ENCODE data around the gene SEZ6.
"Not testable (repeated sequence)": the region's sequence is repeated elsewhere in the genome, so short reads cannot be mapped to it uniquely, and the experiment has no call there.

Gene SEZ6

DNA sequence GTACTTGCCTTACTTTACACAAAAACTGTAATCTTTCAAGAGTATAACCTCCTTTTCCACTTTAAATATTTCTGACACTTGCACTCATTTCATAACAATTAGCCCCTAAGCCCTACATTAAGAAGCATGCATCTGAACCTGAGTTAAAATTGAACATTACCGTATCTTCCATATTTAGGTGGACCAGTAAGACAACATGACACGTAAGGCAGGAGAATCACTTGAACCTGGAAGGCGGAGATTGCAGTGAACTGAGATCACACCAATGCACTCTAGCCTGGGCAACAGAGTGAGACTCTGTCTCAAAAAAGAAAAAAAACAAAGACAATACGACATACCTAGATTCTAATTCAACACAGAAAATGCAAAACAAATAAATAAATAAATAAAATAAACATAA lies 61.5 kb downstream of the SEZ6 start:
- Histone ChIP-seq H3K27ac (ENCODE audit: low read depth, low read length) (peak overlapping the region; percentile 88; the same call in 1 of the 2 replicates), H2AFZ (ENCODE audit: low read length, unreplicated experiment) (no peak overlapping the region), H3K4me3 (ENCODE audit: low read depth, low read length) (no peak overlapping the region), H3K36me3 (ENCODE audit: insufficient read depth, low read length) (peaks cover 9% of the 10 kb centered on the region; the same call in 1 of the 2 replicates), H3K27me3 (ENCODE audit: insufficient read depth, low read length) (no peaks in the 10 kb centered on the region), H3K79me2 (ENCODE audit: control insufficient read depth, insufficient read depth, low read length, unreplicated experiment) (peaks cover 96% of the 10 kb centered on the region), H3K4me1 (ENCODE audit: control insufficient read depth, insufficient read depth, low read length, unreplicated experiment) (peaks cover 36% of the 10 kb centered on the region)

DNA sequence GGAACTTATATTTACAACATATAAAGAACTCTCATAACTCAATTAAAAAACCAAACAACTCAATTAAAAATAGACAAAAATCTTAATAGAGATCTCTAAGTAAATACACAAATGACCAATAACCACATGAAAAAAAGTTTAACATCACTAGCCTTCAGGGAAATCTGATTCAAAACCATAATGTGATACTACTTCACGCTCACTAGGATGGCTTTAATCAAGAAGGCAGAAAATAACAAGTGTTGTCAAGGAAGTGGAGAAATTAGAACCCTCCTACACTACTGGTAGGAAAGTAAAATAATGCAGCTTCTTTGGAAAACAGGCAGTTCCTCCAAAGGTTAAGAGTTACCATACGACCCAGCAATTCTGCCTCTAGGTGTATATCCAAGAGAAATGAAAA lies 62.9 kb downstream of the SEZ6 start:
- Histone ChIP-seq H3K27ac (ENCODE audit: low read depth, low read length) (no peak overlapping the region), H3K4me1 (ENCODE audit: control insufficient read depth, insufficient read depth, low read length, unreplicated experiment) (peaks cover 39% of the 10 kb centered on the region), H3K36me3 (ENCODE audit: insufficient read depth, low read length) (peaks cover 9% of the 10 kb centered on the region; the same call in 1 of the 2 replicates)

DNA sequence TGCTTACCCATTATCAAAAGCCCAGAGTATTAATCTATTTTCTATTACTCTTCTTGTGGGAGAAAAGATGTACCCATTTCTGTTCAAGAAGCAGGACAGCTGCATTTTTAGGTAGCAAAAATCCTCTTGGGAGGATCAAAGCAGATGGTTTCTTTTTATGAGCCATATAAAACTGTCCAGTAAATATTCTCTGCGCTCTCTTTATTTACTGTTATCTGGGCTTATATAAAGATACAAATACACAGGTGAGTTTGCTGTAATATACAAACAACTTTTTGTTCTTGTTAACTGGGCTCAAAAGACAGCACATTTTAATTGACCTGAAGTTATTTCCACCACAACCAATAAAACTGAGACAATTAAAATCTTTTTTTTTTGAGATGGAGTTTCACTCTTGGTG lies 64.6 kb downstream of the SEZ6 start:
- Histone ChIP-seq H3K27me3 (ENCODE audit: insufficient read depth, low read length) (no peaks in the 10 kb centered on the region), H3K4me1 (ENCODE audit: control insufficient read depth, insufficient read depth, low read length, unreplicated experiment) (peaks cover 33% of the 10 kb centered on the region), H3K79me2 (ENCODE audit: control insufficient read depth, insufficient read depth, low read length, unreplicated experiment) (peaks cover 94% of the 10 kb centered on the region), H3K4me3 (ENCODE audit: low read depth, low read length) (no peak overlapping the region), H3K36me3 (ENCODE audit: insufficient read depth, low read length) (peaks cover 9% of the 10 kb centered on the region; the same call in 1 of the 2 replicates), H3K27ac (ENCODE audit: low read depth, low read length) (no peak overlapping the region), H2AFZ (ENCODE audit: low read length, unreplicated experiment) (no peak overlapping the region)

More for the DNA sequence above, 62.9 kb downstream of the SEZ6 start:
- Histone ChIP-seq H3K27me3 (ENCODE audit: insufficient read depth, low read length) (no peaks in the 10 kb centered on the region), H3K79me2 (ENCODE audit: control insufficient read depth, insufficient read depth, low read length, unreplicated experiment) (peaks cover 96% of the 10 kb centered on the region), H3K4me3 (ENCODE audit: low read depth, low read length) (no peak overlapping the region), H2AFZ (ENCODE audit: low read length, unreplicated experiment) (no peak overlapping the region)

- Histone ChIP-seq H3K79me2 (ENCODE audit: control insufficient read depth, insufficient read depth, low read length, unreplicated experiment) (peaks cover 94% of the 10 kb centered on the region), H3K27me3 (ENCODE audit: insufficient read depth, low read length) (no peaks in the 10 kb centered on the region), H2AFZ (ENCODE audit: low read length, unreplicated experiment) (no peak overlapping the region), H3K4me3 (ENCODE audit: low read depth, low read length) (no peak overlapping the region), H3K4me1 (ENCODE audit: control insufficient read depth, insufficient read depth, low read length, unreplicated experiment) (peaks cover 27% of the 10 kb centered on the region), H3K36me3 (ENCODE audit: insufficient read depth, low read length) (peaks cover 14% of the 10 kb centered on the region), H3K27ac (ENCODE audit: low read depth, low read length) (no peak overlapping the region)
Observed at GRCh38 chr17:28940675-28941074, 65.2 kb downstream of the SEZ6 start.

DNA sequence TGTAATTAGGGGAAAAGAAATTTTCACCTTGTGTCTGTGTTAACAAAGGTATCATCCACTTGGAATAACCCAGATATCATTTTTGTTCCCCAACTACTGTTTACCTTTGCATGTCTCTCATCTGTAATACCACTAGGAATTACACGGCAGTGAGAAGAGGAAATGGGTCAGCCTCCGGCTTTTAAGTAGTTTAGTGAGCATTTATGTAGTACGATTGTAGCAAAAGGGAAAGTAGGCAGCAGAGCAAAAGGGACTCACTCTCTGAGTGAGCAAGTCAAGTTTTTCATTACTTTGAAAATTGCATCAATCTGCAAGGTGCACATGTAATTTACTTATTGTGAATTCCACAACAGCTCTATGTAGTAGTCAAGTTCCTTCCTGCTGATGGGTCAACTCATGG lies 65.7 kb downstream of the SEZ6 start:
- Histone ChIP-seq H2AFZ (ENCODE audit: low read length, unreplicated experiment) (no peak overlapping the region), H3K27ac (ENCODE audit: low read depth, low read length) (no peak overlapping the region), H3K36me3 (ENCODE audit: insufficient read depth, low read length) (peaks cover 16% of the 10 kb centered on the region), H3K4me1 (ENCODE audit: control insufficient read depth, insufficient read depth, low read length, unreplicated experiment) (peaks cover 22% of the 10 kb centered on the region), H3K4me3 (ENCODE audit: low read depth, low read length) (no peak overlapping the region), H3K79me2 (ENCODE audit: control insufficient read depth, insufficient read depth, low read length, unreplicated experiment) (peaks cover 91% of the 10 kb centered on the region), H3K27me3 (ENCODE audit: insufficient read depth, low read length) (no peaks in the 10 kb centered on the region)

DNA sequence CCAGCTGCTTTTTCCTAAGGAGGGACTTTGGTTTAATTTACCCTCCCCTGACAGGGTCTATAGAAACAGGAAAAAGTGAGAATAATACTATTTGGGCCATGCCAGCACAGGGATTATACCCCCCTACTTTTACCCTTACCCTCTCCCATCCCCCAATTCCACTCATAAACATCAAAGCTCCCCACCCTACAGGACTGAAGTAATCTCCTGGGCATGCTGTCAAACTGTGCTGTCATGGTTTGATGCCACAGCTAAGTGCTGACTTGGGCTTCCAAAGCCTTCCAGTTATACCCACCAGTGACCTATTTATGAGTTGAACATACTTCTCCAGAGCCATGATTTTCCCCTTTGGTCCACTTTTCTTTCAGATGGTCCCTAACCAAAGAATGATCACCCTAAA lies 67.3 kb downstream of the SEZ6 start:
- Histone ChIP-seq H3K36me3 (ENCODE audit: insufficient read depth, low read length) (peaks cover 13% of the 10 kb centered on the region), H3K27me3 (ENCODE audit: insufficient read depth, low read length) (no peaks in the 10 kb centered on the region), H3K4me1 (ENCODE audit: control insufficient read depth, insufficient read depth, low read length, unreplicated experiment) (peaks cover 18% of the 10 kb centered on the region), H3K79me2 (ENCODE audit: control insufficient read depth, insufficient read depth, low read length, unreplicated experiment) (peaks cover 89% of the 10 kb centered on the region), H3K4me3 (ENCODE audit: low read depth, low read length) (no peak overlapping the region), H2AFZ (ENCODE audit: low read length, unreplicated experiment) (no peak overlapping the region), H3K27ac (ENCODE audit: low read depth, low read length) (no peak overlapping the region)

- Histone ChIP-seq H3K27ac (ENCODE audit: low read depth, low read length) (peak overlapping the region; percentile 20; the same call in 1 of the 2 replicates), H3K4me1 (ENCODE audit: control insufficient read depth, insufficient read depth, low read length, unreplicated experiment) (peaks cover 18% of the 10 kb centered on the region), H3K27me3 (ENCODE audit: insufficient read depth, low read length) (no peaks in the 10 kb centered on the region), H3K79me2 (ENCODE audit: control insufficient read depth, insufficient read depth, low read length, unreplicated experiment) (peaks cover 92% of the 10 kb centered on the region), H3K4me3 (ENCODE audit: low read depth, low read length) (no peak overlapping the region), H2AFZ (ENCODE audit: low read length, unreplicated experiment) (no peak overlapping the region), H3K36me3 (ENCODE audit: insufficient read depth, low read length) (peaks cover 19% of the 10 kb centered on the region)
Observed at GRCh38 chr17:28937044-28937729, 68.6 kb downstream of the SEZ6 start.

- no peaks in the 10 kb centered on the region for H3K27me3 ChIP-seq (ENCODE audit: insufficient read depth, low read length)
- peaks cover 92% of the 10 kb centered on the region for H3K79me2 ChIP-seq (ENCODE audit: control insufficient read depth, insufficient read depth, low read length, unreplicated experiment)
- H3K4me1 ChIP-seq (ENCODE audit: control insufficient read depth, insufficient read depth, low read length, unreplicated experiment), result peaks cover 18% of the 10 kb centered on the region
- H2AFZ ChIP-seq (ENCODE audit: low read length, unreplicated experiment), result no peak overlapping the region
- peaks cover 19% of the 10 kb centered on the region for H3K36me3 ChIP-seq (ENCODE audit: insufficient read depth, low read length)
- no peak overlapping the region for H3K4me3 ChIP-seq (ENCODE audit: low read depth, low read length)
- no peak overlapping the region for H3K27ac ChIP-seq (ENCODE audit: low read depth, low read length)
Observed at GRCh38 chr17:28935744-28936460, 69.9 kb downstream of the SEZ6 start.

- not testable (repeated sequence) for H3K27me3 ChIP-seq (ENCODE audit: insufficient read depth, low read length); H2AFZ ChIP-seq (ENCODE audit: low read length, unreplicated experiment); H3K27ac ChIP-seq (ENCODE audit: low read depth, low read length); H3K4me3 ChIP-seq (ENCODE audit: low read depth, low read length)
- peaks cover 29% of the 10 kb centered on the region for H3K36me3 ChIP-seq (ENCODE audit: insufficient read depth, low read length)
- H3K79me2 ChIP-seq (ENCODE audit: control insufficient read depth, insufficient read depth, low read length, unreplicated experiment), result peaks cover 92% of the 10 kb centered on the region
- H3K4me1 ChIP-seq (ENCODE audit: control insufficient read depth, insufficient read depth, low read length, unreplicated experiment), result peaks cover 18% of the 10 kb centered on the region
Observed at GRCh38 chr17:28934508-28934907, 71.3 kb downstream of the SEZ6 start.

DNA sequence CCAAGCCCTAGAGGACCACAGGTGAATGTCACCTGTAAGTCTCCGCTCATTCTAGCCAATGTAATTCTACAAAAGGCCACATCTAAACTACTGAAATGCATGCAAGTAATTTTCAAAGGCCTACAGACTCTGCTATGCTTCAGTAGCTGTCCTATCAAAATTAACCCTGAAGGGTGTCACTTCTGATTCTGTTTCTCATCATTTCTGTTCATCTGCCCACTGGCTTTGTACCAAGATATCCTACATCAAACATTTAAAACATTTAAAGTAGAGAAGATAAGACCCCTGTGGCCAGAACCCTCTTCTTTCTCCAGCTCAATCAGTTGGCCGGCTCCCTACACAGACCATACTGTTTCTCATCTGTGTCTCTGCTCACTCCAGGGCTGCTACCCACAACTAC lies 76.0 kb downstream of the SEZ6 start:
- peaks cover 69% of the 10 kb centered on the region for H3K79me2 ChIP-seq (ENCODE audit: control insufficient read depth, insufficient read depth, low read length, unreplicated experiment)
- no peak overlapping the region for H2AFZ ChIP-seq (ENCODE audit: low read length, unreplicated experiment)
- H3K27me3 ChIP-seq (ENCODE audit: insufficient read depth, low read length), result no peaks in the 10 kb centered on the region
- H3K27ac ChIP-seq (ENCODE audit: low read depth, low read length), result no peak overlapping the region
- peaks cover 27% of the 10 kb centered on the region for H3K4me1 ChIP-seq (ENCODE audit: control insufficient read depth, insufficient read depth, low read length, unreplicated experiment)
- no peak overlapping the region for H3K4me3 ChIP-seq (ENCODE audit: low read depth, low read length)
- H3K36me3 ChIP-seq (ENCODE audit: insufficient read depth, low read length), result peaks cover 33% of the 10 kb centered on the region

DNA sequence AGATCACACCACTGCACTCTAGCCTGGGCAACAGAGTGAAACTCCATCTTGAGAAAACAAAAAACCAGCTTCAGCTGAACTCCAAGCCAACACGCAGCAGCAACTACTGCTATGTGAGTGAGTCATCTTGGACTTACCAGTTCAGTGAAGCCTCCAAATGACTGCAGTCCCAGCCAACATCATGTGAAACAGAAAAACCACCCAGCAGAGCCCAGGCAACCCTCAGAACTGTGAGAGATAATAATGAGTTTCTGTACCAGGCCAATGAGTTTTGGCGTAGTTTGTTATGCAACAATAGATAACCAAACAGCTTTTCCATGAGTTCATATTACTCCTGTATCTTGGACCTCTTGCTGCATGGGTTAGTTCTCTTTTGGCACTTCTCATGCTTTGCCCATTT lies 77.8 kb downstream of the SEZ6 start:
- Histone ChIP-seq H3K27ac (ENCODE audit: low read depth, low read length) (no peak overlapping the region), H3K27me3 (ENCODE audit: insufficient read depth, low read length) (no peaks in the 10 kb centered on the region), H3K4me3 (ENCODE audit: low read depth, low read length) (no peak overlapping the region), H3K36me3 (ENCODE audit: insufficient read depth, low read length) (peaks cover 29% of the 10 kb centered on the region), H3K4me1 (ENCODE audit: control insufficient read depth, insufficient read depth, low read length, unreplicated experiment) (peaks cover 31% of the 10 kb centered on the region), H3K79me2 (ENCODE audit: control insufficient read depth, insufficient read depth, low read length, unreplicated experiment) (peaks cover 64% of the 10 kb centered on the region), H2AFZ (ENCODE audit: low read length, unreplicated experiment) (no peak overlapping the region)

All from ACC112 (cell line).